ENCODE results near the gene GNG7.

The GNG7 gene

GRCh38 chr19:2702170-2703076 is at the start of gene GNG7:
Gene GNG7, minus strand, starts transcription at chr19:2702694. Its CDS starts 182,006 bp downstream, at chr19:2520688.
- DNase-seq: no peak

GRCh38 chr19:2751438-2751830 is 48.9 kb upstream of the GNG7 start:
- DNase-seq: no peak

- no peak for DNase-seq
Observed at GRCh38 chr19:2750808-2751437, 48.4 kb upstream of the GNG7 start.

GRCh38 chr19:2747349-2747748 is 44.9 kb upstream of the GNG7 start:
- no peak for DNase-seq

GRCh38 chr19:2744113-2744512 is 41.6 kb upstream of the GNG7 start:
- no peak for DNase-seq

- no peak for DNase-seq
Observed at GRCh38 chr19:2743099-2743498, 40.6 kb upstream of the GNG7 start.

- DNase-seq: no peak
Observed at GRCh38 chr19:2740314-2740656, 37.8 kb upstream of the GNG7 start.

- DNase-seq: peak; percentile 73
Observed at GRCh38 chr19:2739602-2740313, 37.3 kb upstream of the GNG7 start, which contains the start of gene SLC39A3. Gene SLC39A3, minus strand, starts transcription at chr19:2740017. Its CDS starts 2,760 bp downstream, at chr19:2737257.

GRCh38 chr19:2736550-2737190 is 34.2 kb upstream of the GNG7 start:
- DNase-seq: no peak

GRCh38 chr19:2735374-2735773 is 32.9 kb upstream of the GNG7 start:
- no peak for DNase-seq

GRCh38 chr19:2734589-2735288 is 32.2 kb upstream of the GNG7 start:
- DNase-seq: no peak

- no peak for DNase-seq
Observed at GRCh38 chr19:2733930-2734588, 31.6 kb upstream of the GNG7 start.

GRCh38 chr19:2732883-2733282 is 30.4 kb upstream of the GNG7 start:
- no peak for DNase-seq

- no peak for DNase-seq
Observed at GRCh38 chr19:2732157-2732725, 29.7 kb upstream of the GNG7 start.

- DNase-seq: no peak
Observed at GRCh38 chr19:2731181-2731995, 28.9 kb upstream of the GNG7 start.

- no peak for DNase-seq
Observed at GRCh38 chr19:2729943-2730818, 27.7 kb upstream of the GNG7 start.

GRCh38 chr19:2728783-2729387 is 26.4 kb upstream of the GNG7 start:
- no peak for DNase-seq

GRCh38 chr19:2727640-2727944 is 25.1 kb upstream of the GNG7 start:
- no peak for DNase-seq

GRCh38 chr19:2726904-2727639 is 24.6 kb upstream of the GNG7 start:
- DNase-seq: no peak
